ACHN (cell line): ENCODE results near the gene CELF5.

ENCODE experiments used
- DNase-seq: peaks from one replicate; pipeline ENCODE4 v3.0.0-alpha.2; 2015
- in situ Hi-C: cut with HindIII; loops from 2 replicates; pipeline ENCODE4 v1.10.0; 2017; ENCODE audit warnings: low sequenced_read_pairs, low pct_ligation_motif_present, low pct_unique_long_range_greater_than_20kb

Gene CELF5

GRCh38 chr19:3224346-3225168 is at the start of gene CELF5:
Gene CELF5 (plus strand): TSS chr19:3224661. CDS start chr19:3224740, 79 bp downstream.
- peak; percentile 43 for DNase-seq
- in situ Hi-C loops: no loop called here

- in situ Hi-C loops: no loop called here
- DNase-seq: peak; percentile 21
These were observed 48.4 kb upstream of the CELF5 start for GRCh38 chr19:3175781-3176714.

GRCh38 chr19:3176715-3177501 is 47.6 kb upstream of the CELF5 start:
- in situ Hi-C loops: no loop called here

GRCh38 chr19:3178377-3178972 is 46.0 kb upstream of the CELF5 start, which contains the start of gene S1PR4:
Gene S1PR4 (plus strand): TSS chr19:3178769. CDS start chr19:3178793, 24 bp downstream.
- no peak for DNase-seq
- in situ Hi-C loops: no loop called here

More at GRCh38 chr19:3176715-3177501, 47.6 kb upstream of the CELF5 start:
- peak; percentile 32 for DNase-seq

GRCh38 chr19:3178973-3179738 is 45.3 kb upstream of the CELF5 start:
- DNase-seq: no peak
- in situ Hi-C loops: no loop called here

- DNase-seq: no peak
- in situ Hi-C loops: no loop called here
These were observed 44.6 kb upstream of the CELF5 start for GRCh38 chr19:3179739-3180293.

GRCh38 chr19:3183721-3184641 is 40.5 kb upstream of the CELF5 start:
- in situ Hi-C loops: no loop called here
- no peak for DNase-seq

- in situ Hi-C loops: no loop called here
- DNase-seq: no peak
These were observed 39.5 kb upstream of the CELF5 start for GRCh38 chr19:3184847-3185460.

- in situ Hi-C loops: no loop called here
- DNase-seq: peak; percentile 90
These were observed 38.9 kb upstream of the CELF5 start, which contains the start of gene NCLN for GRCh38 chr19:3185461-3186159. Gene NCLN (plus strand): TSS chr19:3185930. CDS start chr19:3186031, 101 bp downstream.

GRCh38 chr19:3186160-3186688 is 38.2 kb upstream of the CELF5 start:
- DNase-seq: no peak
- in situ Hi-C loops: no loop called here

GRCh38 chr19:3186891-3187661 is 37.4 kb upstream of the CELF5 start:
- in situ Hi-C loops: no loop called here
- DNase-seq: no peak

GRCh38 chr19:3187662-3188511 is 36.6 kb upstream of the CELF5 start:
- in situ Hi-C loops: no loop called here
- DNase-seq: no peak
